GM23338 (cell line): ENCODE measurements around the gene MOCS3. TPM values are rescaled to one million over a fixed set of nuclear protein-coding genes. Genes with fewer than 3 reads are reported as not detected.
"Not testable (repeated sequence)": the region's sequence is repeated elsewhere in the genome, so short reads cannot be mapped to it uniquely, and the experiment has no call there.

Experiments
- ATAC-seq: fragments of 200-7000 bp; cut with Tn5 transposase; 3 replicates; pipeline ENCODE4 v1.9.1; 2020
- DNase-seq: peaks from one replicate; pipeline ENCODE4 v3.0.0-alpha.2; 2015; ENCODE audit warnings: low spot score
- H2AFZ ChIP-seq: fragments of 200-600 bp; sonication (generic); 2 replicates; pipeline ENCODE4 v1.8.0; 2016; ENCODE audit warnings: antibody characterized with exemption, mild to moderate bottlenecking, moderate library complexity
- H3F3A ChIP-seq: fragments of 200-600 bp; sonication (generic); replicated peaks from 2 replicates; pipeline ENCODE4 v1.8.0; 2017; ENCODE audit warnings: antibody characterized with exemption, mixed run types, low read depth
- H3K27ac ChIP-seq: fragments of 200-600 bp; sonication (generic); 2 replicates; pipeline ENCODE4 v1.6.1; 2016; ENCODE audit warnings: low read depth
- H3K27me3 ChIP-seq: fragments of 200-600 bp; sonication (generic); 2 replicates; pipeline ENCODE4 v1.8.0; 2016; ENCODE audit warnings: mild to moderate bottlenecking, mixed run types, moderate library complexity; ENCODE audit not compliant: insufficient read depth
- H3K36me3 ChIP-seq: fragments of 200-600 bp; sonication (generic); 2 replicates; pipeline ENCODE4 v1.8.0; 2016; ENCODE audit warnings: mild to moderate bottlenecking; ENCODE audit not compliant: insufficient read depth
- H3K4me1 ChIP-seq: fragments of 200-600 bp; sonication (generic); 2 replicates; pipeline ENCODE4 v1.8.0; 2016; ENCODE audit warnings: mild to moderate bottlenecking, moderate library complexity; ENCODE audit not compliant: insufficient read depth
- H3K4me2 ChIP-seq: fragments of 200-600 bp; sonication (generic); 2 replicates; pipeline ENCODE4 v1.7.1; 2017; ENCODE audit warnings: mixed run types
- H3K4me3 ChIP-seq: fragments of 200-600 bp; sonication (generic); 2 replicates; pipeline ENCODE4 v1.6.1; 2016; ENCODE audit warnings: mixed run types
- H3K79me2 ChIP-seq: fragments of 200-600 bp; sonication (generic); replicated peaks from 2 replicates; pipeline ENCODE4 v1.8.0; 2017; ENCODE audit warnings: mild to moderate bottlenecking; ENCODE audit not compliant: insufficient read depth
- H3K9me2 ChIP-seq: fragments of 200-600 bp; sonication (generic); 2 replicates; pipeline ENCODE4 v1.8.0; 2017; ENCODE audit not compliant: insufficient read depth
- H4K20me1 ChIP-seq: fragments of 200-600 bp; sonication (generic); replicated peaks from 2 replicates; pipeline ENCODE4 v1.8.0; 2017; ENCODE audit warnings: mild to moderate bottlenecking; ENCODE audit not compliant: insufficient read depth
- H3K27ac Mint-ChIP-seq: 2 replicates; pipeline ENCODE4 v1.8.0; 2020; ENCODE audit warnings: inconsistent platforms, mild to moderate bottlenecking, moderate library complexity, mixed read lengths
- H3K27me3 Mint-ChIP-seq: 3 replicates; pipeline ENCODE4 v1.8.0; 2022; ENCODE audit warnings: low read depth, mild to moderate bottlenecking, moderate library complexity, mixed read lengths, inconsistent platforms; ENCODE audit not compliant: insufficient read depth, poor library complexity
- H3K36me3 Mint-ChIP-seq: 3 replicates; pipeline ENCODE4 v1.8.0; 2021; ENCODE audit warnings: low read depth, mild to moderate bottlenecking, inconsistent platforms, moderate library complexity, mixed read lengths
- H3K4me1 Mint-ChIP-seq: 3 replicates; pipeline ENCODE4 v1.8.0; 2020; ENCODE audit warnings: mild to moderate bottlenecking, inconsistent platforms, mixed read lengths
- H3K4me3 Mint-ChIP-seq: 3 replicates; pipeline ENCODE4 v1.8.0; 2021; ENCODE audit warnings: moderate library complexity, mild to moderate bottlenecking, inconsistent platforms, mixed read lengths
- H3K9me3 Mint-ChIP-seq: 3 replicates; pipeline ENCODE4 v1.8.0; 2020; ENCODE audit warnings: moderate library complexity, mild to moderate bottlenecking, inconsistent platforms, mixed read lengths
- CREB1 ChIP-seq: fragments of 250-450 bp; sonication (Bioruptor Pico); IDR thresholded peaks from 2 replicates; pipeline ENCODE4 v1.5.0; 2020; ENCODE audit warnings: low read depth, mild to moderate bottlenecking, moderate library complexity
- CTCF ChIP-seq, 2 experiments: fragments of 200-600 bp in 1 of 2; sonication (generic) in 1 of 2; conservative IDR thresholded peaks; 2 replicates each; pipeline versions ENCODE4 v1.5.1 to v1.6.1; 2016 to 2017; ENCODE audit warnings: antibody characterized with exemption in 2 of 2, low read depth in 2 of 2, mild to moderate bottlenecking in 2 of 2, moderate library complexity in 1 of 2
- ETS1 ChIP-seq: IDR thresholded peaks from 2 replicates; pipeline ENCODE4 v1.6.1; 2016; ENCODE audit warnings: antibody characterized with exemption
- EZH2 ChIP-seq: fragments of 200-600 bp; sonication (generic); IDR thresholded peaks from one replicate; pipeline ENCODE4 v1.8.0; 2017; ENCODE audit warnings: antibody characterized with exemption, mild to moderate bottlenecking, low read depth; ENCODE audit not compliant: unreplicated experiment
- JUNB ChIP-seq: IDR thresholded peaks from one replicate; pipeline ENCODE4 v1.6.1; 2016; ENCODE audit warnings: antibody characterized with exemption; ENCODE audit not compliant: unreplicated experiment
- STAT1 ChIP-seq: IDR thresholded peaks from one replicate; pipeline ENCODE4 v1.6.1; 2016; ENCODE audit warnings: antibody characterized with exemption; ENCODE audit not compliant: unreplicated experiment
- ZNF114 ChIP-seq: fragments of 250-450 bp; sonication (Bioruptor Pico); IDR thresholded peaks from 2 replicates; pipeline ENCODE4 v1.5.0; 2020; ENCODE audit warnings: mild to moderate bottlenecking, moderate library complexity
- ZNF331 ChIP-seq: fragments of 250-450 bp; sonication (Bioruptor Pico); IDR thresholded peaks from 2 replicates; pipeline ENCODE4 v1.5.0; 2020; ENCODE audit warnings: low read depth, mild to moderate bottlenecking, moderate library complexity
- polyA plus RNA-seq: library from polyadenylated mRNA; unstranded; fragments of >200 nt; fragmentation: Nextera tagmentation; extraction: Ambion mirVana; gene quantifications from 2 replicates; pipeline ENCODE4 v1.2.1, GENCODE V29; 2016
- total RNA-seq: library from RNA; depleted of rRNA; stranded (reverse); fragments of >200 nt; shearing (Covaris generic); gene quantifications from 2 replicates; pipeline ENCODE4 v1.2.3, GENCODE V29; 2014
- TF ChIP-seq, protein P1 (sequence below): IDR thresholded peaks from one replicate; pipeline ENCODE4 v1.6.1; 2018; ENCODE audit warnings: antibody characterized with exemption; ENCODE audit not compliant: unreplicated experiment

MOCS3 gene
- total and polyA plus RNA-seq, 2 experiments from 2014 or later = 2.2 to 9.1 TPM

DNA sequence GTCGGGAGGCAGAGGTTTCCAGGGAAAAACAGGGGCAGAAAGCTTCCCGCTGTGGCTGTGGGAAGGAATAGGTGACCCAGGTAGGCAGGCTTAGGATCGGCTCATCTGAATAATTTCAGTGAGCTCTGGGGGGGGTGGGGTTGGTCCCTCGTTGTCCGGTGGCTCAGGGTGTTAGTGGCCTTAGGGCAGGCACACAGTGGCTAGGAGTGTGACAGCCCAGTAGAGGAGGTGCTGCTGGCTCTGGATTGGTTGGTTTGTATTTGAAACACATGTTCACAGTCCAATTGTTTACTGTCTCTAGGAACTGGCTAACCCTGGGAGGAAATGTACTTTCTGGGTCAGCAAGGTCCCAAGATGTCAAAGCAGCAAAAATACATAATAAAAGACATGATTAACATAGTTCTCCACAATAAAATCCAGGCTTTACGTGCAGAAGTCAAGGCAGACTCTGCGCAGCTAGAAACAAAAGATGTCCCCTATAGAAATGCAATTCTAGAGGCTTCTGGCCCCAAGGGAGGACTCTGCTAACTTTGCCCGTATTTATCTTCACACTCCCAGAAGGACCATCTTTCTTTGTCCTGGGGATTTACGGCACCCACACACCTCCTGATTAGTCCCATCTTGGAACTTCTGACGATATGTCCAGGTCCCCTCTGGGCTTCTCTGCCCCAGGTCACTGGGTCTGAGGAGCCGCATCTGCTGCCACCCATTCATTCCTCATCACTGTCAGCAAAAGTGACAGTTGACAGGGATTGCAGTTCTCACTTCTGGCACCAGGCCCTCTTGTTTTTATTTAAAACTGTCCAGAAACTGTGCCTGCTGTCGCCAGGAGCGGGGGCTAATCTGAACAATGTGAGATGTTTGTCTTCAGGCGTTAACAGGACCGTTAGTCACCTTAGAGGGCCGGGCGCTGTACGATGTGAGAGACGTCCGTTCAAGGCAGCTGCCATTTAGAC, 18.7 kb downstream of the MOCS3 start:
- Histone ChIP-seq H3K4me1 (no peaks in the 10 kb centered on the region), H3K36me3 (no peaks in the 10 kb centered on the region), H3K27ac (no peak overlapping the region), H4K20me1 (no peaks in the 10 kb centered on the region), H3K4me2 (no peak overlapping the region), H3K27me3 (no peaks in the 10 kb centered on the region), H3K4me3 (no peak overlapping the region), H3K79me2 (no peaks in the 10 kb centered on the region), H2AFZ (no peak overlapping the region; the same call in 1 of the 2 replicates), H3K9me2 (no peaks in the 10 kb centered on the region), H3F3A (0 out of 2 replicates have a peak, but pooled peaks cover 2% of the 10 kb centered on the region)
- TF ChIP-seq EZH2 (no peak), ETS1 (no peak), CTCF (conservative IDR thresholded peaks at IDR 0.05; ENCODE audit: low read depth in 2 of 2) (no peak), ZNF114 (CRISPR knock-in tag) (no peak), STAT1 (no peak), CREB1 (CRISPR knock-in tag) (no peak), JUNB (no peak), ZNF331 (CRISPR knock-in tag) (no peak)
- TF ChIP-seq, protein P1, sequence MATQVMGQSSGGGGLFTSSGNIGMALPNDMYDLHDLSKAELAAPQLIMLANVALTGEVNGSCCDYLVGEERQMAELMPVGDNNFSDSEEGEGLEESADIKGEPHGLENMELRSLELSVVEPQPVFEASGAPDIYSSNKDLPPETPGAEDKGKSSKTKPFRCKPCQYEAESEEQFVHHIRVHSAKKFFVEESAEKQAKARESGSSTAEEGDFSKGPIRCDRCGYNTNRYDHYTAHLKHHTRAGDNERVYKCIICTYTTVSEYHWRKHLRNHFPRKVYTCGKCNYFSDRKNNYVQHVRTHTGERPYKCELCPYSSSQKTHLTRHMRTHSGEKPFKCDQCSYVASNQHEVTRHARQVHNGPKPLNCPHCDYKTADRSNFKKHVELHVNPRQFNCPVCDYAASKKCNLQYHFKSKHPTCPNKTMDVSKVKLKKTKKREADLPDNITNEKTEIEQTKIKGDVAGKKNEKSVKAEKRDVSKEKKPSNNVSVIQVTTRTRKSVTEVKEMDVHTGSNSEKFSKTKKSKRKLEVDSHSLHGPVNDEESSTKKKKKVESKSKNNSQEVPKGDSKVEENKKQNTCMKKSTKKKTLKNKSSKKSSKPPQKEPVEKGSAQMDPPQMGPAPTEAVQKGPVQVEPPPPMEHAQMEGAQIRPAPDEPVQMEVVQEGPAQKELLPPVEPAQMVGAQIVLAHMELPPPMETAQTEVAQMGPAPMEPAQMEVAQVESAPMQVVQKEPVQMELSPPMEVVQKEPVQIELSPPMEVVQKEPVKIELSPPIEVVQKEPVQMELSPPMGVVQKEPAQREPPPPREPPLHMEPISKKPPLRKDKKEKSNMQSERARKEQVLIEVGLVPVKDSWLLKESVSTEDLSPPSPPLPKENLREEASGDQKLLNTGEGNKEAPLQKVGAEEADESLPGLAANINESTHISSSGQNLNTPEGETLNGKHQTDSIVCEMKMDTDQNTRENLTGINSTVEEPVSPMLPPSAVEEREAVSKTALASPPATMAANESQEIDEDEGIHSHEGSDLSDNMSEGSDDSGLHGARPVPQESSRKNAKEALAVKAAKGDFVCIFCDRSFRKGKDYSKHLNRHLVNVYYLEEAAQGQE = no peak
- ATAC-seq (no peak), DNase-seq (no peak)
- no peak overlapping the region for H3K27ac Mint-ChIP-seq
- H3K27me3 Mint-ChIP-seq = peaks cover 3% of the 10 kb centered on the region
- H3K4me3 Mint-ChIP-seq = no peak overlapping the region
- H3K9me3 Mint-ChIP-seq = peaks cover 2% of the 10 kb centered on the region; the same call in 1 of the 3 replicates
- H3K4me1 Mint-ChIP-seq = peaks cover 4% of the 10 kb centered on the region; the same call in 1 of the 3 replicates
- no peaks in the 10 kb centered on the region for H3K36me3 Mint-ChIP-seq

- not testable (repeated sequence) for H3K36me3 Mint-ChIP-seq, H3K36me3 ChIP-seq, H3K27me3 ChIP-seq, H3K27ac Mint-ChIP-seq, DNase-seq, H3K27me3 Mint-ChIP-seq, H3K4me1 ChIP-seq, H3K4me3 Mint-ChIP-seq, H3K9me2 ChIP-seq, H3K27ac ChIP-seq, H3K79me2 ChIP-seq, H3K4me2 ChIP-seq, H2AFZ ChIP-seq, ATAC-seq, H4K20me1 ChIP-seq, H3K4me1 Mint-ChIP-seq, H3K4me3 ChIP-seq, H3K9me3 Mint-ChIP-seq, H3F3A ChIP-seq
Measured at GRCh38 chr20:50978533-50978932, 19.9 kb downstream of the MOCS3 start.
